ENCODE measurements around the gene TRIP6.

DNA sequence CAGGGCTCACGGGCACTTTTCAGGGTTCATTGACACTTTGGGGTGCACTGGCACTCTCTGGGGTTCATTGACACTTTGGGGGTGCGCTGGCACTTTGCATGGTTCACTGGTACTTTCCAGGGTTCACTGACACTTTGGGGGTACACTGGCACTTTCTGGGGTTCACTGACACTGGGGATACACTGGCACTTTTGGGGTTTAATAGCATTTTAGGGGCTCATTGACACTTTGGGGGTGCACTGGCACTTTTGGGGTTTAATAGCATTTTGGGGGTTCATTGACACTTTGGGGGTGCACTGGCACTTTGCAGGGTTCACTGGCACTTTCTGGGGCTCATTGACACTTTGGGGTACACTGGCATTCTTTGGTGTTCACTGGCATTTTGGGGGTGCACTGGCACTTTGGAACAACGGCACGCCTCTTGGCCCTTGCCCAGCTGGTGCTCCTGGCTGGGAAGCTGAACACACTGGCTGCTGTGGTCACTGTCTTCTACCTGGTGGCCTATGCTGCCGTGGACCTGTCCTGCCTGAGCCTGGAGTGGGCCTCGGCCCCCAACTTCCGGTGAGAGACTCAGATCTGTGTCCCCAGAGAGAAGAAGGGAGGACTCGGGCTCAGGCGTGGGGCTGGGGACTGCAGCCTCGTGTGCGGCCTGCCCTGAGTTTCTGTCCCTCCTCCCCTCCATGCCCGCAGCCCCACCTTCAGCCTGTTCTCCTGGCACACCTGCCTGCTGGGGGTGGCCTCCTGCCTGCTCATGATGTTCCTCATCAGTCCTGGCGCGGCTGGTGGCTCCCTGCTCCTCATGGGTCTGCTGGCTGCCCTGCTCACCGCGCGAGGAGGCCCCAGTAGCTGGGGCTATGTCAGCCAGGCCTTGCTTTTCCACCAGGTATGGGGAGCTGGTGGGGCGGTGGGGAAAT is 6.2 kb upstream of the TRIP6 start:
- TF ChIP-seq, protein P1, sequence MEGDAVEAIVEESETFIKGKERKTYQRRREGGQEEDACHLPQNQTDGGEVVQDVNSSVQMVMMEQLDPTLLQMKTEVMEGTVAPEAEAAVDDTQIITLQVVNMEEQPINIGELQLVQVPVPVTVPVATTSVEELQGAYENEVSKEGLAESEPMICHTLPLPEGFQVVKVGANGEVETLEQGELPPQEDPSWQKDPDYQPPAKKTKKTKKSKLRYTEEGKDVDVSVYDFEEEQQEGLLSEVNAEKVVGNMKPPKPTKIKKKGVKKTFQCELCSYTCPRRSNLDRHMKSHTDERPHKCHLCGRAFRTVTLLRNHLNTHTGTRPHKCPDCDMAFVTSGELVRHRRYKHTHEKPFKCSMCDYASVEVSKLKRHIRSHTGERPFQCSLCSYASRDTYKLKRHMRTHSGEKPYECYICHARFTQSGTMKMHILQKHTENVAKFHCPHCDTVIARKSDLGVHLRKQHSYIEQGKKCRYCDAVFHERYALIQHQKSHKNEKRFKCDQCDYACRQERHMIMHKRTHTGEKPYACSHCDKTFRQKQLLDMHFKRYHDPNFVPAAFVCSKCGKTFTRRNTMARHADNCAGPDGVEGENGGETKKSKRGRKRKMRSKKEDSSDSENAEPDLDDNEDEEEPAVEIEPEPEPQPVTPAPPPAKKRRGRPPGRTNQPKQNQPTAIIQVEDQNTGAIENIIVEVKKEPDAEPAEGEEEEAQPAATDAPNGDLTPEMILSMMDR (IDR thresholded peaks at IDR 0.05; ENCODE audit: extremely low read depth in 1 of 2, insufficient read depth in 1 of 2, low read depth in 1 of 2, low read length in 2 of 2), result no peak
- TF ChIP-seq EZH2 (IDR thresholded peaks at IDR 0.05; ENCODE audit: borderline replicate concordance, low read depth, low read length, severe bottlenecking), result no peak
- TF ChIP-seq POLR2A (IDR thresholded peaks at IDR 0.05; ENCODE audit: low read depth, low read length), result no peak
- no peak for TF ChIP-seq POLR2AphosphoS5 (IDR thresholded peaks at IDR 0.05; ENCODE audit: insufficient read depth, low read depth, low read length)
- TF ChIP-seq, protein P2, sequence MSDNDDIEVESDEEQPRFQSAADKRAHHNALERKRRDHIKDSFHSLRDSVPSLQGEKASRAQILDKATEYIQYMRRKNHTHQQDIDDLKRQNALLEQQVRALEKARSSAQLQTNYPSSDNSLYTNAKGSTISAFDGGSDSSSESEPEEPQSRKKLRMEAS (IDR thresholded peaks at IDR 0.05; ENCODE audit: insufficient read depth, insufficient read length), result no peak
